ENCODE results near the gene WFIKKN1. TPM values are rescaled to one million over a fixed set of nuclear protein-coding genes. Genes with fewer than 3 reads are reported as not detected.

WFIKKN1 gene
- 0.13 TPM for polyA plus RNA-seq (2013)

DNA sequence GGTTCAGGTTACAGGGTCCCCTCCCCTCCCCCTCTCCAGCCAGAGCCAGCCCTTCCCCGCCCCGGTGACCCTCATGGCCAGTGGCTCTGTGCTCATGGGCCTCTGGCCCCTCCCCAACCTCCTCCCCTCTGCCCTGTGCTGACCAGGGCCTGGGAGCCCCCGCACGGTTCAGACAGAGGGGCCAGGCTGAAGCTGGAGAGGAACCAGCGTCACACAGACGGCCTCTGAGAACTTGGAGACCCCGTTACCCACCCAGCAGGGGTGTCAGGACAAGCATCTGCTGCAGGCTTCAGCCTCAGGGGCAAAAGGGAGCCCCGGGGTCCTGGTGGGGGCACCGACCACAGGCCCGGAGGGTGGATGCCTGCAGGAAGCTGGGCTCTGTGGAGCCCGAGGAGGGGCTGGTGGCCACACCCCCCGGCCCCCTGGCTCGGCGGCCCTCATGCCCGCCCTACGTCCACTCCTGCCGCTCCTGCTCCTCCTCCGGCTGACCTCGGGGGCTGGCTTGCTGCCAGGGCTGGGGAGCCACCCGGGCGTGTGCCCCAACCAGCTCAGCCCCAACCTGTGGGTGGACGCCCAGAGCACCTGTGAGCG lies at the start of gene WFIKKN1:
WFIKKN1 (plus strand) TSS at position 171 of the 591 bp plus-strand sequence; CDS start at position 440, 269 bp downstream.
- 5% methylated on average over 18 of the region's 23 CpGs for WGBS (ENCODE audit: insufficient coverage)
- CTCF ChIA-PET = no interaction called here
- DNase-seq = peak in 2 of 3 donors; percentile 22 to 30

GRCh38 chr16:582218-582613 lies 48.6 kb upstream of the WFIKKN1 start:
- CTCF ChIA-PET = interaction anchor here (0.7 to 4.7 kb wide), 7 partner anchors 9 to 78 kb away, joined by 3 to 21 read pairs (median 4); partner anchors contain the start of gene RAB40C
- POLR2A ChIA-PET = interaction anchor here (0.6 kb wide), 1 partner anchor 77 kb away, joined by 3 read pairs; no protein-coding TSS in a partner anchor
- Histone ChIP-seq H3K27ac (ENCODE audit: insufficient read depth in 1 of 2, low read depth in 1 of 2, low read length in 2 of 2, poor library complexity in 1 of 2, severe bottlenecking in 2 of 2) (no peak overlapping the region), H3K27me3 (replicated peaks in 2 of 5; ENCODE audit: control insufficient read depth in 4 of 5, insufficient read depth in 5 of 5, low read length in 4 of 5) (peaks cover 0 to 2% (median 0%) of the 10 kb centered on the region in 5 experiments), H3K4me1 (ENCODE audit: control extremely low read depth in 1 of 4, control insufficient read depth in 4 of 4, insufficient read depth in 4 of 4, low read length in 3 of 4) (peaks cover 0 to 15% (median 9%) of the 10 kb centered on the region in 4 experiments), H3K4me3 (ENCODE audit: control insufficient read depth in 1 of 7, extremely low read depth in 1 of 7, insufficient read depth in 4 of 7, low read depth in 2 of 7, low read length in 6 of 7) (no peak overlapping the region), H3K36me3 (ENCODE audit: control insufficient read depth in 4 of 4, insufficient read depth in 4 of 4, low read length in 3 of 4) (peaks cover 0 to 20% (median 8%) of the 10 kb centered on the region in 4 experiments), H3K9me3 (ENCODE audit: control extremely low read depth in 1 of 5, control insufficient read depth in 4 of 5, insufficient read depth in 2 of 5, low read depth in 1 of 5, low read length in 4 of 5) (no peaks in the 10 kb centered on the region)
- WGBS (ENCODE audit: insufficient coverage) = 89% methylated on average over 13 of the region's 18 CpGs
- no peak for DNase-seq

More for the DNA sequence above, at the start of gene WFIKKN1:
- H3K9me3 ChIP-seq (ENCODE audit: control extremely low read depth in 1 of 5, control insufficient read depth in 4 of 5, insufficient read depth in 2 of 5, low read depth in 1 of 5, low read length in 4 of 5) = no peaks in the 10 kb centered on the region
- peaks cover 0 to 7% (median 0%) of the 10 kb centered on the region in 5 experiments for H3K27me3 ChIP-seq (replicated peaks in 2 of 5; ENCODE audit: control insufficient read depth in 4 of 5, insufficient read depth in 5 of 5, low read length in 4 of 5)
- no peak within 1 kb of the TSS for H3K27ac ChIP-seq (ENCODE audit: insufficient read depth in 1 of 2, low read depth in 1 of 2, low read length in 2 of 2, poor library complexity in 1 of 2, severe bottlenecking in 2 of 2)
- peak within 1 kb of the TSS in 1 of 7 experiments; percentile 16 for H3K4me3 ChIP-seq (ENCODE audit: control insufficient read depth in 1 of 7, extremely low read depth in 1 of 7, insufficient read depth in 4 of 7, low read depth in 2 of 7, low read length in 6 of 7)
- H3K36me3 ChIP-seq (ENCODE audit: control insufficient read depth in 4 of 4, insufficient read depth in 4 of 4, low read length in 3 of 4) = peaks cover 0 to 52% (median 29%) of the 10 kb centered on the region in 4 experiments
- POLR2A ChIA-PET = interaction anchor here (0.6 kb wide), 1 partner anchor 10 kb away, joined by 4 read pairs; no protein-coding TSS in a partner anchor
- peaks cover 0 to 18% (median 18%) of the 10 kb centered on the region in 4 experiments for H3K4me1 ChIP-seq (ENCODE audit: control extremely low read depth in 1 of 4, control insufficient read depth in 4 of 4, insufficient read depth in 4 of 4, low read length in 3 of 4)

- H3K27ac ChIP-seq (ENCODE audit: insufficient read depth in 1 of 2, low read depth in 1 of 2, low read length in 2 of 2, poor library complexity in 1 of 2, severe bottlenecking in 2 of 2) = no peak overlapping the region
- CTCF ChIA-PET = interaction anchor here (1.0 to 4.7 kb wide), 5 partner anchors 9 to 26 kb away, joined by 3 to 21 read pairs (median 5); partner anchors contain the start of gene RAB40C
These were observed 48.0 kb upstream of the WFIKKN1 start for GRCh38 chr16:582614-583331.

DNA sequence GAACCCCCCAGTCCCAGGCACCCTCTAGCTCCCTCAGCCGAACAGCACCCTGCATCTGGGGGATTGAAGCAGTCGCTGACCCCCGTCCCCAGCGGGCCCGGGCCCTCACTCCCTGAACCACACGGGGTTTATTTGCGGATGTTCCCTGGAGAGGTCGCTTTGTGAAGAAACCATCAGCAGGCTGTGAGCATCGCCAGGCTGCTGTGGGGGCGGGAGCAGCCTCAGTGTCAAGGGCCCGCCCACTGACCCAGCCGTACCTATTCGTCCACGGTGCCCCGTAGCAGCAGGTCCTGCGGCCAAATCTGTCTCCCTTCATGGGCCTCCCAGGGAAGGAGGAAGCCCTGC lies 47.3 kb upstream of the WFIKKN1 start:
- peaks cover 0 to 20% (median 8%) of the 10 kb centered on the region in 4 experiments for H3K36me3 ChIP-seq (ENCODE audit: control insufficient read depth in 4 of 4, insufficient read depth in 4 of 4, low read length in 3 of 4)
- no peak for DNase-seq
- POLR2A ChIA-PET = no interaction called here
- H3K27ac ChIP-seq (ENCODE audit: insufficient read depth in 1 of 2, low read depth in 1 of 2, low read length in 2 of 2, poor library complexity in 1 of 2, severe bottlenecking in 2 of 2) = no peak overlapping the region
- 86% methylated on average over 14 of the region's 16 CpGs for WGBS (ENCODE audit: insufficient coverage)
- CTCF ChIA-PET = interaction anchor here (0.8 to 1.7 kb wide), 4 partner anchors 10 to 200 kb away, joined by 3 to 6 read pairs (median 4); no protein-coding TSS in a partner anchor
- peaks cover 0 to 28% (median 21%) of the 10 kb centered on the region in 4 experiments for H3K4me1 ChIP-seq (ENCODE audit: control extremely low read depth in 1 of 4, control insufficient read depth in 4 of 4, insufficient read depth in 4 of 4, low read length in 3 of 4)
- peaks cover 0 to 2% (median 0%) of the 10 kb centered on the region in 5 experiments for H3K27me3 ChIP-seq (replicated peaks in 2 of 5; ENCODE audit: control insufficient read depth in 4 of 5, insufficient read depth in 5 of 5, low read length in 4 of 5)
- no peak overlapping the region for H3K4me3 ChIP-seq (ENCODE audit: control insufficient read depth in 1 of 7, extremely low read depth in 1 of 7, insufficient read depth in 4 of 7, low read depth in 2 of 7, low read length in 6 of 7)
- no peaks in the 10 kb centered on the region for H3K9me3 ChIP-seq (ENCODE audit: control extremely low read depth in 1 of 5, control insufficient read depth in 4 of 5, insufficient read depth in 2 of 5, low read depth in 1 of 5, low read length in 4 of 5)

More at GRCh38 chr16:582614-583331, 48.0 kb upstream of the WFIKKN1 start:
- Histone ChIP-seq H3K4me3 (ENCODE audit: control insufficient read depth in 1 of 7, extremely low read depth in 1 of 7, insufficient read depth in 4 of 7, low read depth in 2 of 7, low read length in 6 of 7) (no peak overlapping the region), H3K36me3 (ENCODE audit: control insufficient read depth in 4 of 4, insufficient read depth in 4 of 4, low read length in 3 of 4) (peaks cover 0 to 20% (median 8%) of the 10 kb centered on the region in 4 experiments), H3K27me3 (replicated peaks in 2 of 5; ENCODE audit: control insufficient read depth in 4 of 5, insufficient read depth in 5 of 5, low read length in 4 of 5) (peaks cover 0 to 2% (median 0%) of the 10 kb centered on the region in 5 experiments), H3K4me1 (ENCODE audit: control extremely low read depth in 1 of 4, control insufficient read depth in 4 of 4, insufficient read depth in 4 of 4, low read length in 3 of 4) (peaks cover 0 to 21% (median 14%) of the 10 kb centered on the region in 4 experiments), H3K9me3 (ENCODE audit: control extremely low read depth in 1 of 5, control insufficient read depth in 4 of 5, insufficient read depth in 2 of 5, low read depth in 1 of 5, low read length in 4 of 5) (no peaks in the 10 kb centered on the region)
- POLR2A ChIA-PET = interaction anchor here (0.6 kb wide), 1 partner anchor 76 kb away, joined by 3 read pairs; no protein-coding TSS in a partner anchor
- over 99% methylated on average over 18 of the region's 21 CpGs for WGBS (ENCODE audit: insufficient coverage)
- DNase-seq = no peak

GRCh38 chr16:583815-584591 lies 46.8 kb upstream of the WFIKKN1 start:
- no peak overlapping the region for H3K4me3 ChIP-seq (ENCODE audit: control insufficient read depth in 1 of 7, extremely low read depth in 1 of 7, insufficient read depth in 4 of 7, low read depth in 2 of 7, low read length in 6 of 7)
- ChIA-PET CTCF (interaction anchor here (0.8 to 1.6 kb wide), 2 partner anchors 9 to 201 kb away, joined by 3 to 5 read pairs; no protein-coding TSS in a partner anchor), POLR2A (no interaction called here)
- H3K27ac ChIP-seq (ENCODE audit: insufficient read depth in 1 of 2, low read depth in 1 of 2, low read length in 2 of 2, poor library complexity in 1 of 2, severe bottlenecking in 2 of 2) = no peak overlapping the region
- DNase-seq = no peak
- WGBS (ENCODE audit: insufficient coverage) = 93% methylated on average over 33 of the region's 38 CpGs
- no peaks in the 10 kb centered on the region for H3K9me3 ChIP-seq (ENCODE audit: control extremely low read depth in 1 of 5, control insufficient read depth in 4 of 5, insufficient read depth in 2 of 5, low read depth in 1 of 5, low read length in 4 of 5)
- H3K4me1 ChIP-seq (ENCODE audit: control extremely low read depth in 1 of 4, control insufficient read depth in 4 of 4, insufficient read depth in 4 of 4, low read length in 3 of 4) = peaks cover 0 to 28% (median 24%) of the 10 kb centered on the region in 4 experiments
- peaks cover 0 to 20% (median 8%) of the 10 kb centered on the region in 4 experiments for H3K36me3 ChIP-seq (ENCODE audit: control insufficient read depth in 4 of 4, insufficient read depth in 4 of 4, low read length in 3 of 4)
- peaks cover 0 to 2% (median 0%) of the 10 kb centered on the region in 5 experiments for H3K27me3 ChIP-seq (replicated peaks in 2 of 5; ENCODE audit: control insufficient read depth in 4 of 5, insufficient read depth in 5 of 5, low read length in 4 of 5)

GRCh38 chr16:585351-585750 lies 45.4 kb upstream of the WFIKKN1 start:
- 44% methylated on average over 9 of the region's 10 CpGs for WGBS (ENCODE audit: insufficient coverage)
- CTCF ChIA-PET = interaction anchor here (0.6 to 2.7 kb wide), 3 partner anchors 15 to 72 kb away, joined by 3 to 11 read pairs (median 3); no protein-coding TSS in a partner anchor
- H3K9me3 ChIP-seq (ENCODE audit: control extremely low read depth in 1 of 5, control insufficient read depth in 4 of 5, insufficient read depth in 2 of 5, low read depth in 1 of 5, low read length in 4 of 5) = no peaks in the 10 kb centered on the region

More at GRCh38 chr16:585351-585750, 45.4 kb upstream of the WFIKKN1 start:
- DNase-seq = no peak
- Histone ChIP-seq H3K36me3 (ENCODE audit: control insufficient read depth in 4 of 4, insufficient read depth in 4 of 4, low read length in 3 of 4) (peaks cover 0 to 14% (median 8%) of the 10 kb centered on the region in 4 experiments), H3K27ac (ENCODE audit: insufficient read depth in 1 of 2, low read depth in 1 of 2, low read length in 2 of 2, poor library complexity in 1 of 2, severe bottlenecking in 2 of 2) (no peak overlapping the region), H3K27me3 (replicated peaks in 2 of 5; ENCODE audit: control insufficient read depth in 4 of 5, insufficient read depth in 5 of 5, low read length in 4 of 5) (peaks cover 0 to 2% (median 0%) of the 10 kb centered on the region in 5 experiments), H3K4me3 (ENCODE audit: control insufficient read depth in 1 of 7, extremely low read depth in 1 of 7, insufficient read depth in 4 of 7, low read depth in 2 of 7, low read length in 6 of 7) (no peak overlapping the region), H3K4me1 (ENCODE audit: control extremely low read depth in 1 of 4, control insufficient read depth in 4 of 4, insufficient read depth in 4 of 4, low read length in 3 of 4) (peaks cover 0 to 29% (median 23%) of the 10 kb centered on the region in 4 experiments)
- POLR2A ChIA-PET = no interaction called here
